ENCODE results near the gene PNPLA2. TPM values are rescaled to one million over a fixed set of nuclear protein-coding genes. Genes with fewer than 3 reads are reported as not detected.

PNPLA2 gene
- total RNA-seq, 4 donors from 2014 or later = 16.9 to 96.2 (median 37.1) TPM

- H3K4me3 ChIP-seq = no peak overlapping the region
- H3K27me3 ChIP-seq = no peaks in the 10 kb centered on the region
- no peaks in the 10 kb centered on the region for H3K36me3 ChIP-seq
- H3K27ac ChIP-seq = no peak overlapping the region
- no peak for TF ChIP-seq POLR2A (IDR thresholded peaks at IDR 0.05)
- TF ChIP-seq CTCF (IDR thresholded peaks at IDR 0.05) = no peak
- intact Hi-C loops (cut with DNase I; ENCODE audit: low total_unique reads) = no loop called here
- peak in 1 of 2 donors; percentile 26 for DNase-seq
- peaks cover 0 to 15% of the 10 kb centered on the region in 2 donors for H3K4me1 ChIP-seq
- no peaks in the 10 kb centered on the region for H3K9me3 ChIP-seq
Measured at GRCh38 chr11:772429-773390, 46.0 kb upstream of the PNPLA2 start.

GRCh38 chr11:773425-773824 is 45.3 kb upstream of the PNPLA2 start:
- no peaks in the 10 kb centered on the region for H3K36me3 ChIP-seq
- H3K4me1 ChIP-seq = peaks cover 0 to 18% of the 10 kb centered on the region in 2 donors
- no peak overlapping the region for H3K27ac ChIP-seq
- TF ChIP-seq POLR2A (IDR thresholded peaks at IDR 0.05) (no peak), CTCF (IDR thresholded peaks at IDR 0.05) (no peak)
- intact Hi-C loops (cut with DNase I; ENCODE audit: low total_unique reads) = no loop called here
- DNase-seq = no peak
- H3K9me3 ChIP-seq = no peaks in the 10 kb centered on the region
- no peaks in the 10 kb centered on the region for H3K27me3 ChIP-seq
- H3K4me3 ChIP-seq = no peak overlapping the region

GRCh38 chr11:773830-774229 is 44.9 kb upstream of the PNPLA2 start:
- Histone ChIP-seq H3K9me3 (no peaks in the 10 kb centered on the region), H3K27ac (no peak overlapping the region), H3K27me3 (no peaks in the 10 kb centered on the region), H3K4me1 (peaks cover 0 to 20% of the 10 kb centered on the region in 2 donors), H3K36me3 (no peaks in the 10 kb centered on the region), H3K4me3 (no peak overlapping the region)
- no peak for TF ChIP-seq CTCF (IDR thresholded peaks at IDR 0.05)
- no peak for TF ChIP-seq POLR2A (IDR thresholded peaks at IDR 0.05)
- DNase-seq = no peak
- intact Hi-C loops (cut with DNase I; ENCODE audit: low total_unique reads) = no loop called here

GRCh38 chr11:774873-775592 is 43.7 kb upstream of the PNPLA2 start:
- peaks cover 0 to 20% of the 10 kb centered on the region in 2 donors for H3K4me1 ChIP-seq
- no peak overlapping the region for H3K27ac ChIP-seq
- TF ChIP-seq CTCF (IDR thresholded peaks at IDR 0.05) = no peak
- H3K36me3 ChIP-seq = no peaks in the 10 kb centered on the region
- H3K9me3 ChIP-seq = no peaks in the 10 kb centered on the region
- no peak overlapping the region for H3K4me3 ChIP-seq
- no peaks in the 10 kb centered on the region for H3K27me3 ChIP-seq
- intact Hi-C loops (cut with DNase I; ENCODE audit: low total_unique reads) = no loop called here
- peak in 1 of 2 donors; percentile 24 for DNase-seq

- peak overlapping the region; percentile 79 to 83 for H3K27ac ChIP-seq
- intact Hi-C loops (cut with DNase I; ENCODE audit: low total_unique reads) = no loop called here
Measured at GRCh38 chr11:776263-776560, 42.5 kb upstream of the PNPLA2 start.

More at GRCh38 chr11:776263-776560, 42.5 kb upstream of the PNPLA2 start:
- TF ChIP-seq POLR2A (IDR thresholded peaks at IDR 0.05) (no peak), CTCF (IDR thresholded peaks at IDR 0.05) (no peak)
- H3K9me3 ChIP-seq = no peaks in the 10 kb centered on the region
- H3K4me3 ChIP-seq = peak overlapping the region; percentile 75 to 91
- no peaks in the 10 kb centered on the region for H3K36me3 ChIP-seq
- no peak for DNase-seq
- peaks cover 0 to 20% of the 10 kb centered on the region in 2 donors for H3K4me1 ChIP-seq
- H3K27me3 ChIP-seq = no peaks in the 10 kb centered on the region

All from uterus (tissue), 4 donors.